GM19455 (cell line): Measurements from ENCODE around the gene DPH5.
"Not testable (repeated sequence)": the region's sequence is repeated elsewhere in the genome, so short reads cannot be mapped to it uniquely, and the experiment has no call there.

Source experiments
- ATAC-seq: cut with Tn5 transposase; IDR thresholded peaks from one replicate; pipeline ENCODE4 v1.9.1; 2021; ENCODE audit not compliant: unreplicated experiment

DPH5 gene

GRCh38 chr1:101025657-101026429 lies at the start of gene DPH5:
Gene DPH5 (minus strand): TSS chr1:101025784. CDS start chr1:101025443, 341 bp downstream.
- peak; percentile 82 for ATAC-seq

GRCh38 chr1:101073836-101074235 lies 48.3 kb upstream of the DPH5 start:
- no peak for ATAC-seq

- no peak for ATAC-seq
Measured at GRCh38 chr1:101071470-101071891, 45.9 kb upstream of the DPH5 start.

GRCh38 chr1:101069158-101069557 lies 43.6 kb upstream of the DPH5 start:
- ATAC-seq, result no peak

GRCh38 chr1:101066937-101067335 lies 41.4 kb upstream of the DPH5 start:
- not testable (repeated sequence) for ATAC-seq

- no peak for ATAC-seq
Measured at GRCh38 chr1:101066260-101066936, 40.8 kb upstream of the DPH5 start.

GRCh38 chr1:101065575-101065974 lies 40.0 kb upstream of the DPH5 start:
- ATAC-seq, result no peak

GRCh38 chr1:101064697-101065096 lies 39.1 kb upstream of the DPH5 start:
- ATAC-seq, result no peak

GRCh38 chr1:101060992-101061391 lies 35.4 kb upstream of the DPH5 start:
- no peak for ATAC-seq

- no peak for ATAC-seq
Measured at GRCh38 chr1:101059945-101060542, 34.5 kb upstream of the DPH5 start.

GRCh38 chr1:101055623-101056022 lies 30.0 kb upstream of the DPH5 start:
- no peak for ATAC-seq

GRCh38 chr1:101051688-101052638 lies 26.4 kb upstream of the DPH5 start:
- ATAC-seq, result peak; percentile 72

- ATAC-seq, result no peak
Measured at GRCh38 chr1:101050869-101051268, 25.3 kb upstream of the DPH5 start.

- no peak for ATAC-seq
Measured at GRCh38 chr1:101044749-101045148, 19.2 kb upstream of the DPH5 start.

GRCh38 chr1:101044259-101044658 lies 18.7 kb upstream of the DPH5 start:
- ATAC-seq, result no peak

- ATAC-seq, result no peak
Measured at GRCh38 chr1:101043776-101044175, 18.2 kb upstream of the DPH5 start.

- no peak for ATAC-seq
Measured at GRCh38 chr1:101041300-101041699, 15.7 kb upstream of the DPH5 start.

GRCh38 chr1:101040666-101041065 lies 15.1 kb upstream of the DPH5 start:
- ATAC-seq, result no peak

- ATAC-seq, result no peak
Measured at GRCh38 chr1:101039245-101039644, 13.7 kb upstream of the DPH5 start.

- ATAC-seq, result no peak
Measured at GRCh38 chr1:101037316-101037715, 11.7 kb upstream of the DPH5 start.

- ATAC-seq, result no peak
Measured at GRCh38 chr1:101033017-101033416, 7.4 kb upstream of the DPH5 start.
